Omental fat pad (tissue), 4 donors: Measurements from ENCODE around the gene BDKRB2. TPM values are rescaled to one million over a fixed set of nuclear protein-coding genes. Genes with fewer than 3 reads are reported as not detected.
A peak's percentile ranks its signal among the peaks of the same experiment; 100 is the strongest.

ENCODE experiments used
- ATAC-seq: fragments of 150-250 bp; one replicate; pipeline ENCODE4 v1.9.1; 2016; ENCODE audit warnings: mild to moderate bottlenecking, moderate library complexity; ENCODE audit not compliant: low FRiP score
- DNase-seq: peaks from one replicate; pipeline ENCODE4 v3.0.0-alpha.2; 2019; ENCODE audit warnings: low spot score
- CTCF ChIP-seq, 3 donors: fragments of 450-650 bp; IDR thresholded peaks; one replicate each; pipeline ENCODE4 v1.5.1; 2016 to 2017; ENCODE audit warnings: antibody characterized with exemption in 3 of 3, mild to moderate bottlenecking in 3 of 3, moderate library complexity in 2 of 3
- total RNA-seq, 4 donors: library from RNA; depleted of rRNA; stranded (reverse); fragments of >200 nt; gene quantifications; one replicate each; pipeline ENCODE4 v1.1.0, GENCODE V29; 2016

Gene BDKRB2
- total RNA-seq, 4 donors from 2014 or later, result 4.0 to 28.0 (median 12.1) TPM

DNA sequence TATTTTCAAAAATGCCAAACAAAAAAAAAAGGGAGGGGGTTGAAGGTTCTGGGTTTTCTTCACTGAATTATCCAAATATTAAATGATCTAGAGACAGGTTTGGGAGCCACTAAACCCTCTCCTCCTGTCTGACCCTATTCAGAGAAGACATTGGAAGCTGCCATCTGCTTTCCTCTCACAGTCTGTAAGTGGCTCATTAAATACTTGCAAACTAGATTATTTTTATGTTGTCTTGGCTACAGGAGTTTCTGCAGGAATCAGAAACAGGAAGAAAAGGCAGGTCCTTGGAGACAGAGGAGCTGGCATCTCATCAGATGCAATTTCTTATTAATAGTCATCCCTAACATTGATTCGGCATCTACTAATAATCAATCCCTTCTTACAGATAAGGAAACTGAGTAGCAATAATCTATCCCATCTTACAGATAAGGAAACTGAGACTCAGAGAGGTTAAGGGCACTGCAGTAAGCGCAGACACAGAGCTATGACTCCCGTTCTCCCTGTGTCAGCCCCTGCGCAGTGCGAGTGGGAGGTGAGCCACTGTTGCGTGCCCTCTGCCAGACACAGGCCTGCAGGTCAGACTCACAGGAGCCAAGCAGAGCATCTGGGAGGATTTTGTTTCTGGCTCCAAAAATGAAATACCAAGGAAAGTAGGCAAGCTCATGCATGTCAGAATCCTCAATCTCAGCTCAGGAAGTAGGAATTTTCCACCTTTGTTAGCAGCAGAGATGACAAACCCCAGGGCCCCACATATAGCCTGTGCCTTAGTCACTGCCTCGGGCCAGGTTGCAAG lies 11.0 kb downstream of the BDKRB2 start:
- ATAC-seq (peak; percentile 70), DNase-seq (no peak)
- TF ChIP-seq CTCF (IDR thresholded peaks at IDR 0.05), result no peak

- no peak for DNase-seq
- ATAC-seq, result no peak
Measured at GRCh38 chr14:96216627-96217026, 12.0 kb downstream of the BDKRB2 start.

GRCh38 chr14:96217376-96217913 lies 12.8 kb downstream of the BDKRB2 start:
- no peak for ATAC-seq
- no peak for TF ChIP-seq CTCF (IDR thresholded peaks at IDR 0.05)
- no peak for DNase-seq

More at GRCh38 chr14:96216627-96217026, 12.0 kb downstream of the BDKRB2 start:
- TF ChIP-seq CTCF (IDR thresholded peaks at IDR 0.05), result no peak

- no peak for TF ChIP-seq CTCF (IDR thresholded peaks at IDR 0.05)
- ATAC-seq, result no peak
Measured at GRCh38 chr14:96221109-96221650, 16.5 kb downstream of the BDKRB2 start.

GRCh38 chr14:96221841-96222240 lies 17.2 kb downstream of the BDKRB2 start:
- no peak for TF ChIP-seq CTCF (IDR thresholded peaks at IDR 0.05)
- ATAC-seq (no peak), DNase-seq (no peak)

More at GRCh38 chr14:96221109-96221650, 16.5 kb downstream of the BDKRB2 start:
- no peak for DNase-seq

- DNase-seq, result no peak
- ATAC-seq, result no peak
- no peak for TF ChIP-seq CTCF (IDR thresholded peaks at IDR 0.05)
Measured at GRCh38 chr14:96224480-96225096, 19.9 kb downstream of the BDKRB2 start.
